HG02678 (cell line): Measurements from ENCODE around the gene LRRC8B.
"Not testable (repeated sequence)": the region's sequence is repeated elsewhere in the genome, so short reads cannot be mapped to it uniquely, and the experiment has no call there.

Experiments used
- ATAC-seq: cut with Tn5 transposase; IDR thresholded peaks from one replicate; pipeline ENCODE4 v1.9.1; 2021; ENCODE audit warnings: mild to moderate bottlenecking, moderate library complexity; ENCODE audit not compliant: unreplicated experiment

Gene LRRC8B

DNA sequence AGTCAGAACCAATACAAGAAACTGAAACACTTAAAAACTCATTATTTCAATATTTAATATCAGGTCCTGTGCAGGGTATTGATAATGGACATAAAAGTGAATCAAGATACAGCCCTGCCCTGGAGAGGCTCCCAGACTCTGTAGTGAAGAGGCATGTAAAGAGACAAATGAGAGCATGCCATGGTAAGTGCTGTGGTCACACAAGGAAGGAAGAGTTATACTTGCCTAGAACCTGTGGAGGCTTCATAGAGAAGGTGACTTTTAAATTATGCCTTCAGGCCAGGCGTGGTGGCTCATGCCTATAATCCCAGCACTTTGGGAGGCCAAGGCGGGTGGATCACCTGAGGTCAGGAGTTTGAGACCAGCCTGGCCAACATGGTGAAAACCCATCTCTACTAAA lies 105.0 kb downstream of the LRRC8B start:
- ATAC-seq: not testable (repeated sequence)

DNA sequence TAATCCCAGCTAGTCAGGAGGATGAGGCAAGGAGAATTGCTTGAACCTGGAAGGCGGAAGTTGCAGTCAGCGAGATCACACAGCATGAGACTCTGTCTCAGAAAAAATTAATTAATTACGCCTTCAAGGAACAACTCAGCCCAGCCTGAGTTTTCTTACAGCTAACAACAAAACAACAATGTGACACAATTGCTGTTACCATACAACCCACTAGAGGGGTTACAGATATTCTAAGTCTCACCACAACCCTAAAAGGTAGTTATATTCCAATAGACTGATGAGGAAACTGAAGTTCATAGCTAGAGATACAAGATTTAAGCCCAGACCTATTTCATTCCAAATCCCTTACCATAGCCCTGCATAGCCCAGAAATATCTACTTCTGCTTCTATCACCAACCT lies 105.4 kb downstream of the LRRC8B start:
- no peak for ATAC-seq

DNA sequence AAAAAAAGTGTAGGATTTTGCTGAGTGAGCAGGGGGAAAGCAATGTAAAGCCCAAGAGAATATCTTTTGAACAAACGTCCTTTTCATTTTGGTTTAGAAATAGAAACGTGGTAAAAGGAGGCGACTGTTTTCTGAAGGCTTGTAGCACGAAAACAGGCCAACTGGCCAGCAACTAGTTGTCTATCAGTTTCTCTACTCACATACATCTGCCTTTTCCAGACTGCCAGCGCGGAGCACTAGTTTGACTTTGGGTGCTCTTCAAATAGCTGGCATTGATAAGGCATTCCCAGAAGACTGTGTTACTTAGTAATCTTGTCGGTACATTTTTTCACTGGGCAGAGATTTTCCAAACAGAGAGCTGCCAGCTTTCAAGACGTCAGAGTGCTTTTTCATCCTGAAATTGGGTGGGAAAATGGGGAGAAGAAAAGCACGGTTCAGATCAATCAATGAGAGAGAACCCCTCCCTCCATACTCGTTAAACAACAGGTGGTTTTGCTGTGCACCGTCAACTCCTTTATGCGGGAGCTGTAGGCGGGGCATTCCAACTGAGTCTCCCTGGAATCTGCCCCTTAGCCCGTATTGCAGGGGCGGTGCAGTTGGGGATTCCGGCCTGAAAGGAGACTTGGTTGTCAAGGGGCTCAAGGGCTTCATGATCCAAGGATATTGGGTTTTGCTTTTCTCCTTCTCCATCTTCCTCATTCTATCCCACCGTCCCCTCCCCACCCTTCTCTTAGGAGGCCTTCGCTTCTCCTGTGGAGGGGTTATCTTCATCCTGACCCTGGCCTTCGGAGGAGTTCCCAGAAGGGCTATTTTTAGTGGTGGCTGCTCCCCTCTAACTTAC lies 107.4 kb downstream of the LRRC8B start:
- no peak for ATAC-seq

DNA sequence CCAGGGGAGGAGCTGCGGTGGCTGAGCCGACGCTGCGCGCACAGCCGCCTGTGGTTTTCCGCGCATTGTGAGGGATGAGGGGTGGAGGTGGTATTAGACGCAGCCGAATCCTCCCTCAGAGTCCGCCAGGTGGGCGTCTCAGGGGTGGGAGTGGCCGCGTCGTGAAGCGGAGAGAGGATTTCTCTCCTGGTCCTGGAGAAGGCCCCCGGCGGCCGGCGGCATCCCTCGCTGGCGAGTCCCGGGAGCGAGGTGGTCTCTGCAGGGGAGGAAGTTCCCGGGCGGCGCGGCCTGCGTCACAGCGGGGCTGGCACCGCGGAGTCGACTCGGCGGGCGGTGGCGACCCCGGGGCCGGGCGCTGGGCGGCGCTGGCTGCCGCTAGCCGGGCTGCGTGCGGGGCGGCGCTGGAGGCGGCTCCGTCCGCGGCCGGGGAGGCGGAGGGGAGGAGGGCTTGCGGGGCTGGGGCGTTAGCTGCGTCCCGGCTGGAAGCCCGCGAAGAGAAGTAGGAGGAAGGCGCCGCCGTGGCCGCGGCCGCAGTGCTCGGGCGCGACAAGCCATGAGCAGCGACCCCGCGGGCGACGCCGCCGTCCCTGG lies 108.1 kb downstream of the LRRC8B start, which contains the start of gene LRRC8C:
Gene LRRC8C (plus strand): TSS at position 464 of the 591 bp plus-strand sequence. CDS start 53,354 bp downstream, outside the sequence.
- peak; percentile 84 for ATAC-seq

DNA sequence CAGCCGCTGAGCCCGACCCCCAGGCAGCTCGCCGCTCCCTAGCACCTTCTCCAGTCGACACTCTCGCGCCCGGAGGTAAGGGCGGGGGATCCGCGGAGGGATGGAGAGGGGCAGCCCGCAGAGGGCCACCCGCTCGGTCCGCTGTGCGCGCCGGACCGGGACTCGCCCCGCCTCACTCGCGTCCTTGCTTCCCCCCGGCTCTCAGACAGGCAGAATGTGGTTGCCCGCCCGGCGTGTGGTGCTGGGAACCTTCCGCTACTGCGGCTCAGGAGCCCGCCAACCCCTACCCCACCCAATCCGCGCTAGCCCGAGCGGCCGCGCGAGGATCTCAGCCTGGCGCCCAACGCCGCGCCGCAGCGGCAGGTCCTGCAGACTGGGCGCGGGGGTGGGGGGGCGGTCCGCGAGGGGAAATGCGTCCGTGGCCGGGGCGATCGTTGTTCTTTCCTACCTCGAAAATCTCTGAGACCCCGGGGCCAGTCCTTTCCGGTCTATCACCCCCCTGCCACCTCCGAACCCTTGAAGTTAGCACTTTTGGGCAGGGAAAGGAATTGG lies 108.7 kb downstream of the LRRC8B start:
- ATAC-seq: peak; percentile 47

DNA sequence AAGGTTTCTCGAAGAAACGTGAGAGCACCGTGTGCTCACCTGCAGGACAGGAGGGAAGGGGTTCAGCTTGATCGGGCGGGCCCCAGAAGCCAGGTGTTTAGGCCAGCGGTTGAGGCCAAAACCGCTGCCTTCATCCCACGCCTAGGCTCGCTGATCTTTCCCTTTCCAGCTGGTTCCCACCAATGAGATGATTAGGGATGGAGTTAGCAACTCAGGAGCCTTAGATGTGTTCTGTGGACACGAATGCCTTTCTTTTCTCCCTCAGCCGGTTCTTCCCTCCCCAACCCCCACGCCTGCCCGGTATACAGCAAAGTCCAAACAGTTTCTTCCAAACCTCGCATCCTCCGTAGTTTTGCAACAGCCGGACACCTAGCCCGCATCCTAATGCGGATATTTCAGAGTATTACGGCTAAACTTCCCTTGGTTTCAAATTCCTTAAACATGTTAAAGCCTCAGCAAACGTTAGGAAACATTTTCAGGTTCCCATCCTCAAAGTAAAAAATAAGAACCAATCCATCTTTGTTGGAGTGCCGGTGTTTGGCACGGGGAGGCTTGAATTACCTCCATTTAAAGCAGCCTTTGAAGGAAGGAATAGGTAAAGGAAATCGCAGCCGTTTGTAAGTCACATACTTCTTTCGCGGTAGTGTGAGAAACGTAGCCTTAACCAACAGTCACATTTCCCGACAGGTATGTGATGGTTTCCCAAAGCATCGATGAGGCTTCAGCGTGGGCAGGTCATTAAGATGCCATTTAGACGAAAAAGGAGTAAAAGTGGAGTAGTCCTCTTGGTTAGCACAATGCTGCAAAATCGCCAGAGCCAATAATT lies 109.4 kb downstream of the LRRC8B start:
- peak; percentile 4 for ATAC-seq

DNA sequence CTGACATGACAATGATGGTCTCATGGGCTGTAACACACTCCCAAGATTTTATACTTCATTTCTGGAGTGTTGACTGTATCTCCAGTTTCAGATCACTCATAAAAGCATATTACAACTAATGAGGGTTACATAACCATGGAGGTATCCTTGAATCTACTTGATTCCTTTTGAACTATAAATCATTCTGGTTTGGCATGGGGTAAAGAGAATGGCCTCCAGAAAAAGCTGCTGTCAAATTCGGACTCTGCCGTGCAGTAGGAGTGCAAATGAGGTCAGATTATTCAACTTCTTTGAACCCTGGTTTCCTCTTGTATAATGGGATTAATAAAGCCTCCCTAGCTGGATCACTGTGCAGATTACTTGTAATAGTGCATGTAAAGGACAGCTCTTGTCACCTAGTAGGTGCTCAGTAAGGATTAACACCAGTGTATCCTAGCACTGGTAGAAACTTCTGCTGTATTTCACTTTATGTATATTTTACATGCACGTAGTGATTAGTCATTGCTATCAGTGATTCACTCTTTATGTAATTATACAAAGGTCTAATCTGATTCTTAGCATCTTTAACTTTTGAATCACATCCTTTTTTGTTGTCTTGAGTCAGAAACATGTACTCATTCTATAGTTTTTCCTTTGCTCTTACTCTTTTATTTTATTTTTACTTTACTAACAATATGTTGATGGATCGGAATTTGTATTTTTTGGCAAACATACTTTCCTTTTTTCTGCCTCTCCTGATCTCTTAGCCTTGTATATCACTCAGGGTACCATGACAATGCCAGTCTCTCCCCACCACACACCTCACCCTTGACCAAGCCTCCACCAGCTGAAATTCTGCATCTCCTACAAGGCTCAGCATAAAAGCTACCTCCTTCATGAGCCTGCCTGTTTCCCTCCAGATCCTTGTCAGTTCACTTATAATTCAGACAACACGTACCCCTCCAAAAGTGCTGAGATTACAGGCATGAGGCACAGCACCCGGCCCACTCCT lies 111.5 kb downstream of the LRRC8B start:
- no peak for ATAC-seq

DNA sequence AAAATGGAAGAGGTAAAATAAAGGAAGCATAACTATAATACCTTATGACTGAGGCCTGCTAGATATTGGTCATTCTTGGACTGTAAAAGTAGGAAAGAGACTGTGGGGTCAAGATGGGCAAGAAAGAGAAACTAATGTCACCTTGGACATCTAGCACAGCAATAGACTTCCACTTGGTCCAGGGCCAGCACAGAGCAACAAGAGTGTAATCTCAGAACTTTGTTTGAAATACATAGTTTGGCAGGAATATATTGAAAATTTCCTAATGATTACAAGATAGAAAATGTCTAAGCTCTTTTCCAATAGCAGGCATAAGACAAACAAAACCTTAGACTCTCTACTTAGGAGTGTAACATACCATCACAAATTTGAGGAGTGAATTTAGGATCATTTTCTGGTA lies 112.9 kb downstream of the LRRC8B start:
- ATAC-seq: no peak

DNA sequence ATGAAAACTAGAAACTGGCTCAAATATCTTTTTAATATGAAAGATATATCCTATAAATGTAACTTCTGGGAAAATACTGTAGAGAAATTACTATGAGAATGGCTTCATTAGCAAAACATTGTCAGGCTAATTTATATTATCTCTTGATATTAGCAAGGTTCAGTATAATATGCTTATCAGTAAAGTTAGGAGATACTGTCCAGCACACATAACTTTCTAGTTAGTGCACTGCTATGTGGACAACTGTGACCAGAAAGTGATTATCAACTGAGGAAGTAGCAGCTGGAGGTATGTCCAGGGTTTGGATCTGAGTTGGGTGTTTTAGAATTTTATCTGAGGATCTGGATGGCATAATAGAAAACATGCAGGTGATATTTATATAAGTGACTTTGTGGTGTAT lies 115.8 kb downstream of the LRRC8B start:
- ATAC-seq: no peak

DNA sequence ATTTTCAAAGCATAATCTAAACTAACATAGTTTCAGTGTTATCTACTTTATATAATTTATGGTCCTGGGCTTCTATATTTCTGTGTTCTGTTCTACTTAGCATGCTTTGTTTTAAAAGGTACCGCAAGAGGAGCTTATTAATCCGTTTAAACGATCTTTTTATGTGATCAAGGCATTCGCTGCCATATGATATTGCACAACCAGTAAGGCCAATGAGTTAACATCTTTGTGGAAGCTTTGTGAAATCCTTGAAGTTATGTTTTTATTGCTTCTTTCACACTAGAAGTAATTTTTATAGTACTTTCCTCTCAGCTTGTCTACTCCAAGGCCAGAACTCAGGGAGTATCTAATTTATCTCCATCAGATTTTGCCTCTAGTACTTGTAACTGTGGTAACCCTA lies 117.2 kb downstream of the LRRC8B start:
- no peak for ATAC-seq

DNA sequence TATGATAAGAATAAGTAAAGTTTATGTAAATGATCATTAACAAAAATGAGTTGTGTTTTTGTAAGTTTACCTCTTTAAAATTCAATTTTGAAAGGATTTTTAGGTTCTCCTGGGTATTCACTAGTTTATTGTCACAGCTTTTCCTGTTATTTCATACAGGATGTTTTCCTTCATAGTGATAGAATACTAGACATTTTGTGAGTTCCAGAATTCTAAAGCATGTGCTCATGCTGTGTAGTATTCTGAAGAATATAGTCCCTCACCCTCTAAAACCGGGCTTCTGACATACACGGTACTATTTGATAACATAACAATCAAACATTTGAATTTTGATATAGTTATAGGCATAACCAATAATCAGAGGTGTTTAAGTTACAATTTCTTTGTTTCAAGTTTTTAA lies 118.9 kb downstream of the LRRC8B start:
- ATAC-seq: no peak

DNA sequence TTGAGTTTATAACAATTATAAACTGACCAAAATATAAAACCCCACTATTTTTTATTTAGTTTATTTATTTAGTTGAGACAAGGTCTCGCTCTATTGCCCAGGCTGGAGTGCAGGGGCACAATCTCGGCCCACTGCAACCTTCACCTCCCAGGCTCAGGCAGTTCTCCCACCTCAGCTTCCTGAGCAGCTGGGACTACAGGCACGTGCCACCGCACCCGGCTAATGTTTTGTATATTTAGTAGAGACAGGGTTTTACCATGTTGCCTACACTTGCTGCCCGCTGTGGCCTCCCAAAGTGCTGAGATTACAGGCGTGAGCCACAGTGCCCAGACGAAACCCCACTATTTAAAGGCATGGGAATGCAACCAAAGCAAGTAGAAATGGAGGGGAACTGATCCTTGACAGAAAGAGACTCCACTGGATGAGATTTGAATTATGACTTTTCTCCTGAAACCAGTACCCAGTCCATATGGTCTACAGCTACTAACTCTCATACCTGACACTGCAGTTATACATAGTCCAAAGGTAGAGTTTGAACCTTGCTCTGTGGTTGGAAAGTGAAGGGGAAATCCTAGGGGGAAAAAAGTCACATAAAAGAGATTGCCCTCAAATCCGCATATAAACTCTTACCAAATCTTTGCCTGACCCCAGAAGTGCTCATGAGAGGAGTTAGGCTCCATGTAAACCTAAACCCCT lies 119.6 kb downstream of the LRRC8B start:
- no peak for ATAC-seq

DNA sequence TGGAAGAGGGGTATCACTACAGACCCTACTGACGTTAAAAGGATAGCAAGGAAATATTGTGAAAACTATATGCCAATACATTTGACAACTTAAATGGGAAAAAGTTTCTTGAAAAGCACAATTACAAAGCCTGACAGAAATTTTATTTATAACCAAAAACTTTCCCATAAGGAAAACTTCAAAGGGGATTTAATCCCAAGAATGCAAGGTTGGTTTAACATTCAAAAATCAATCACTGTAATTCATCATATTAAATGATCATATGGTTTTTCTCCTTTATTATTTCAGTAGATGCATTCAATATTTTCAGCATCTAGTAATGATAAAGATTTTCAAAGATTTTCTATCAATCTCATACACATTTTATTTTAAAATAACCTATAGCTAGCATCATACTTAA lies 121.6 kb downstream of the LRRC8B start:
- no peak for ATAC-seq
